Trophoblast cell (in vitro differentiated cells and primary cell): Measurements from ENCODE around the gene SUSD4.

ENCODE experiments used
- DNase-seq, 2 donors: peaks; one replicate each; pipeline ENCODE4 v3.0.0-alpha.2; 2016
- H2AFZ ChIP-seq: 2 replicates; pipeline ENCODE4 v1.6.1; 2013; ENCODE audit warnings: low read length, moderate library complexity, mild to moderate bottlenecking; ENCODE audit not compliant: insufficient read depth, poor library complexity
- H2AK5ac ChIP-seq: 2 replicates; pipeline ENCODE4 v1.6.1; 2013; ENCODE audit warnings: mild to moderate bottlenecking, low read length
- H2BK120ac ChIP-seq: 2 replicates; pipeline ENCODE4 v1.6.1; 2013; ENCODE audit warnings: low read length, mild to moderate bottlenecking, moderate library complexity; ENCODE audit not compliant: insufficient read depth, poor library complexity
- H2BK12ac ChIP-seq: 2 replicates; pipeline ENCODE4 v1.6.1; 2013; ENCODE audit warnings: mild to moderate bottlenecking, low read length, moderate library complexity
- H2BK5ac ChIP-seq: 2 replicates; pipeline ENCODE4 v1.6.1; 2013; ENCODE audit warnings: low read length, low read depth, moderate library complexity, mild to moderate bottlenecking; ENCODE audit not compliant: poor library complexity
- H3K14ac ChIP-seq: 2 replicates; pipeline ENCODE4 v1.6.1; 2013; ENCODE audit warnings: mild to moderate bottlenecking, low read length
- H3K18ac ChIP-seq: 2 replicates; pipeline ENCODE4 v1.6.1; 2013; ENCODE audit warnings: mild to moderate bottlenecking, low read length
- H3K23ac ChIP-seq: 2 replicates; pipeline ENCODE4 v1.6.1; 2013; ENCODE audit warnings: low read length
- H3K27ac ChIP-seq: 2 replicates; pipeline ENCODE4 v1.5.1; 2013; ENCODE audit warnings: low read depth, mild to moderate bottlenecking, inconsistent platforms, low read length, moderate library complexity
- H3K27me3 ChIP-seq: 2 replicates; pipeline ENCODE4 v1.6.1; 2013; ENCODE audit warnings: inconsistent platforms, mild to moderate bottlenecking, low read length, moderate library complexity; ENCODE audit not compliant: insufficient read depth
- H3K36me3 ChIP-seq, 2 experiments: 1 replicate in 1 of 2; 2 replicates in 1 of 2; pipeline ENCODE4 v1.6.1; 2013; ENCODE audit warnings: low read length in 2 of 2, mild to moderate bottlenecking in 2 of 2, moderate library complexity in 1 of 2; ENCODE audit not compliant: insufficient read depth in 2 of 2, control insufficient read depth in 1 of 2
- H3K4ac ChIP-seq: 2 replicates; pipeline ENCODE4 v1.6.1; 2013; ENCODE audit warnings: low read depth, mild to moderate bottlenecking, low read length, moderate library complexity
- H3K4me1 ChIP-seq, 2 experiments: 1 replicate in 1 of 2; 2 replicates in 1 of 2; pipeline ENCODE4 v1.6.1; 2013; ENCODE audit warnings: low read length in 2 of 2, mild to moderate bottlenecking in 2 of 2, moderate library complexity in 1 of 2; ENCODE audit not compliant: insufficient read depth in 2 of 2, control insufficient read depth in 1 of 2
- H3K4me2 ChIP-seq: 2 replicates; pipeline ENCODE4 v1.6.1; 2013; ENCODE audit warnings: inconsistent platforms, mild to moderate bottlenecking, low read length, moderate library complexity
- H3K4me3 ChIP-seq: 2 replicates; pipeline ENCODE4 v1.5.1; 2013; ENCODE audit warnings: mild to moderate bottlenecking, low read depth, low read length, inconsistent platforms
- H3K79me1 ChIP-seq: one replicate; pipeline ENCODE4 v1.6.1; 2013; ENCODE audit warnings: low read length
- H3K79me2 ChIP-seq: 2 replicates; pipeline ENCODE4 v1.6.1; 2013; ENCODE audit warnings: low read length, mild to moderate bottlenecking; ENCODE audit not compliant: control insufficient read depth, insufficient read depth, poor library complexity
- H3K9ac ChIP-seq: 2 replicates; pipeline ENCODE4 v1.6.1; 2013; ENCODE audit warnings: mild to moderate bottlenecking, low read length
- H3K9me3 ChIP-seq: 2 replicates; pipeline ENCODE4 v1.6.1; 2013; ENCODE audit warnings: low read depth, mild to moderate bottlenecking, control low read depth, inconsistent platforms, low read length; ENCODE audit not compliant: insufficient read depth
- H4K12ac ChIP-seq: 2 replicates; pipeline ENCODE4 v1.6.1; 2013; ENCODE audit warnings: low read depth, mild to moderate bottlenecking, low read length, moderate library complexity
- H4K8ac ChIP-seq: 2 replicates; pipeline ENCODE4 v1.6.1; 2013; ENCODE audit warnings: low read depth, mild to moderate bottlenecking, low read length, moderate library complexity
- H4K91ac ChIP-seq: one replicate; pipeline ENCODE4 v1.6.1; 2013; ENCODE audit warnings: low read depth, mild to moderate bottlenecking, low read length, moderate library complexity
- WGBS: extraction: QIAGEN DNeasy Blood & Tissue Kit; methylation state at CpG from one replicate; pipeline ENCODE4 v1.1.7; 2013; ENCODE audit warnings: missing lambda C conversion rate; ENCODE audit not compliant: insufficient read length, insufficient coverage; ENCODE audit errors: extremely low coverage; 5-methylcytosine and 5-hydroxymethylcytosine counted together

Gene SUSD4

GRCh38 chr1:223225481-223225880 is 138.5 kb downstream of the SUSD4 start:
- no peak overlapping the region for H3K4me2 ChIP-seq
- no CpG with 5 or more reads among the region's 6 CpGs for WGBS

GRCh38 chr1:223225061-223225460 is 138.9 kb downstream of the SUSD4 start:
- no peaks in the 10 kb centered on the region for H3K79me2 ChIP-seq
- no peak overlapping the region for H3K14ac ChIP-seq
- no CpG with 5 or more reads among the region's 7 CpGs for WGBS
- no peak overlapping the region for H3K27ac ChIP-seq
- H3K79me1 ChIP-seq, result no peaks in the 10 kb centered on the region
- H2AFZ ChIP-seq, result no peak overlapping the region
- H4K91ac ChIP-seq, result no peak overlapping the region
- H3K4me2 ChIP-seq, result no peak overlapping the region
- no peak overlapping the region for H3K18ac ChIP-seq
- H3K23ac ChIP-seq, result no peak overlapping the region
- no peak overlapping the region for H4K12ac ChIP-seq
- peak overlapping the region; percentile 1 for H3K9ac ChIP-seq
- no peaks in the 10 kb centered on the region for H3K4me1 ChIP-seq
- H2BK12ac ChIP-seq, result no peak overlapping the region
- no peaks in the 10 kb centered on the region for H3K9me3 ChIP-seq
- DNase-seq, result no peak
- no peak overlapping the region for H2BK120ac ChIP-seq
- no peaks in the 10 kb centered on the region for H3K27me3 ChIP-seq
- no peak overlapping the region for H2AK5ac ChIP-seq
- no peak overlapping the region for H3K4ac ChIP-seq
- H3K36me3 ChIP-seq, result no peaks in the 10 kb centered on the region
- no peak overlapping the region for H2BK5ac ChIP-seq
- no peak overlapping the region for H4K8ac ChIP-seq
- no peak overlapping the region for H3K4me3 ChIP-seq

More at GRCh38 chr1:223225481-223225880, 138.5 kb downstream of the SUSD4 start:
- H2BK120ac ChIP-seq, result no peak overlapping the region
- H4K91ac ChIP-seq, result no peak overlapping the region
- no peaks in the 10 kb centered on the region for H3K36me3 ChIP-seq
- H3K23ac ChIP-seq, result no peak overlapping the region
- no peak overlapping the region for H3K4me3 ChIP-seq
- no peak overlapping the region for H2AFZ ChIP-seq
- no peak overlapping the region for H3K9ac ChIP-seq
- no peaks in the 10 kb centered on the region for H3K79me2 ChIP-seq
- no peak overlapping the region for H4K8ac ChIP-seq
- no peak overlapping the region for H2BK5ac ChIP-seq
- no peak overlapping the region for H2AK5ac ChIP-seq
- DNase-seq, result no peak
- no peak overlapping the region for H3K14ac ChIP-seq
- H3K9me3 ChIP-seq, result no peaks in the 10 kb centered on the region
- no peak overlapping the region for H3K18ac ChIP-seq
- H3K4me1 ChIP-seq, result peaks cover 0 to 3% of the 10 kb centered on the region in 2 experiments
- H3K79me1 ChIP-seq, result no peaks in the 10 kb centered on the region
- no peak overlapping the region for H4K12ac ChIP-seq
- H3K27ac ChIP-seq, result no peak overlapping the region
- H3K27me3 ChIP-seq, result no peaks in the 10 kb centered on the region
- no peak overlapping the region for H3K4ac ChIP-seq
- no peak overlapping the region for H2BK12ac ChIP-seq

GRCh38 chr1:223224465-223224864 is 139.5 kb downstream of the SUSD4 start:
- Histone ChIP-seq H3K36me3 (no peaks in the 10 kb centered on the region), H4K8ac (no peak overlapping the region), H3K4me1 (no peaks in the 10 kb centered on the region), H3K9ac (no peak overlapping the region), H2AK5ac (no peak overlapping the region), H3K4me2 (no peak overlapping the region), H3K14ac (no peak overlapping the region), H3K27ac (no peak overlapping the region), H3K23ac (no peak overlapping the region), H3K18ac (no peak overlapping the region), H2BK120ac (no peak overlapping the region), H3K4ac (no peak overlapping the region), H3K79me2 (no peaks in the 10 kb centered on the region), H4K91ac (no peak overlapping the region), H3K4me3 (no peak overlapping the region), H3K79me1 (no peaks in the 10 kb centered on the region), H2BK5ac (no peak overlapping the region), H4K12ac (no peak overlapping the region), H2AFZ (no peak overlapping the region), H3K9me3 (peaks cover under 1% of the 10 kb centered on the region), H3K27me3 (no peaks in the 10 kb centered on the region), H2BK12ac (no peak overlapping the region)
- peak in 1 of 2 donors; percentile 21 for DNase-seq
- WGBS, result no CpG with 5 or more reads among the region's 13 CpGs

- Histone ChIP-seq H3K79me2 (no peaks in the 10 kb centered on the region), H2BK12ac (no peak overlapping the region), H2BK120ac (no peak overlapping the region), H3K4me1 (no peaks in the 10 kb centered on the region), H2BK5ac (no peak overlapping the region), H3K36me3 (no peaks in the 10 kb centered on the region), H4K12ac (no peak overlapping the region), H3K27ac (no peak overlapping the region), H3K79me1 (no peaks in the 10 kb centered on the region), H2AFZ (no peak overlapping the region), H3K9me3 (peaks cover 6% of the 10 kb centered on the region), H3K14ac (no peak overlapping the region), H4K8ac (no peak overlapping the region), H3K4me2 (no peak overlapping the region), H3K23ac (no peak overlapping the region), H3K27me3 (no peaks in the 10 kb centered on the region), H2AK5ac (no peak overlapping the region), H3K4ac (no peak overlapping the region), H3K9ac (no peak overlapping the region), H3K18ac (no peak overlapping the region), H4K91ac (no peak overlapping the region), H3K4me3 (no peak overlapping the region)
- no peak for DNase-seq
- no CpG with 5 or more reads among the region's 26 CpGs for WGBS
Measured at GRCh38 chr1:223223091-223223995, 140.6 kb downstream of the SUSD4 start.
